ENCODE data around the gene DTX3. TPM values are rescaled to one million over a fixed set of nuclear protein-coding genes. Genes with fewer than 3 reads are reported as not detected.

The DTX3 gene
- total and polyA plus RNA-seq, 7 donors = 3.5 to 9.1 (median 4.5) TPM

DNA sequence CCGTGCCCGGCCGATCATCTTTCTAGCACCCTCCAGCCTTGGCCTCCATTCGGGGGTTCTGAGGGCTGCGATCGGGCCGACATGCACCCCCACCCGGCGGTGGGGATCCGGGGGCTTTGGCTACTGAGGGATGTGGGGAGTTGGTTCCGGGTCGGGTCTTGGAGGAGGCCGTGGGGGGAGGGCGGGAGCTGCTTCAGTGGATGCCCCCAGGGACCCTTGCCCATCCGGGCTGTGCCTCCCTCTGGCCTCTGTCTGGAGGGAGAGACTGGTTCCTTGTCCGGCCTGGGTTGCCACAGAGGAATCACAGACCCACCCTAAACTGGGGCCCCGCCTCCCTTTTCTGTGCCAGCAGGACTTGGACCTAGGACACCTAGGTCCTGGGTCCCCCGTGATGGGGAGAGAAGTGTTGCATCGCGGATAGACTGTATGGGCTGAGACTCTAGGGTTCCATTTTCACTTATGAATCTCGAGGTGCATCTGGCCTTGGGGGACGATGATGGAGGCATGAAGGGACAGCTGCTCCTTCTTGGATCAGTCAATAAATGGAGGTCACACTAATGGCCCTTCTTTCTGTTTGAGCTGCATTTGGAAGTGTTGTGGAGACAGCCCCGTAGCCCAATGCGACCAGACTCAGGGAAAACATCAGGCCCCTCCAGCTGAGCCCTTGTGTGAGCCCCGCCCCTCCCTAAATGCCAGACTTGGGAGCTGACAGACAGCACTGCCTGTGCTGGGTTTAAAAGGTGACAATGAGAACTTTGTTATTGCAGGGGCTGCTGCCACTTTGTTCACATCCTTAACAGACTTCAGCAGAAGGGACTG lies 577 bp downstream of the DTX3 start:
- 5 to 8% (median 7%) methylated on average over 20 to 25 of the region's 25 CpGs for WGBS, 3 donors
- Histone ChIP-seq H3K36me3 (ENCODE audit: insufficient read depth in 1 of 2, low read depth in 1 of 2) (peaks cover 2 to 22% of the 10 kb centered on the region in 2 donors), H3K4me3 (peak overlapping the region; percentile 63), H3K27ac (peak overlapping the region; percentile 64), H3K9me3 (no peaks in the 10 kb centered on the region), H3K4me1 (no peaks in the 10 kb centered on the region), H3K27me3 (ENCODE audit: insufficient read depth in 3 of 3, low read length in 2 of 3) (peaks cover 0 to 41% (median 16%) of the 10 kb centered on the region in 3 donors)
- intact Hi-C loops (cut with DNase I) = no loop called here
- ATAC-seq (peak in 2 of 4 donors; percentile 11 to 21), DNase-seq (peak; percentile 34 to 54)
- TF ChIP-seq, protein P1, sequence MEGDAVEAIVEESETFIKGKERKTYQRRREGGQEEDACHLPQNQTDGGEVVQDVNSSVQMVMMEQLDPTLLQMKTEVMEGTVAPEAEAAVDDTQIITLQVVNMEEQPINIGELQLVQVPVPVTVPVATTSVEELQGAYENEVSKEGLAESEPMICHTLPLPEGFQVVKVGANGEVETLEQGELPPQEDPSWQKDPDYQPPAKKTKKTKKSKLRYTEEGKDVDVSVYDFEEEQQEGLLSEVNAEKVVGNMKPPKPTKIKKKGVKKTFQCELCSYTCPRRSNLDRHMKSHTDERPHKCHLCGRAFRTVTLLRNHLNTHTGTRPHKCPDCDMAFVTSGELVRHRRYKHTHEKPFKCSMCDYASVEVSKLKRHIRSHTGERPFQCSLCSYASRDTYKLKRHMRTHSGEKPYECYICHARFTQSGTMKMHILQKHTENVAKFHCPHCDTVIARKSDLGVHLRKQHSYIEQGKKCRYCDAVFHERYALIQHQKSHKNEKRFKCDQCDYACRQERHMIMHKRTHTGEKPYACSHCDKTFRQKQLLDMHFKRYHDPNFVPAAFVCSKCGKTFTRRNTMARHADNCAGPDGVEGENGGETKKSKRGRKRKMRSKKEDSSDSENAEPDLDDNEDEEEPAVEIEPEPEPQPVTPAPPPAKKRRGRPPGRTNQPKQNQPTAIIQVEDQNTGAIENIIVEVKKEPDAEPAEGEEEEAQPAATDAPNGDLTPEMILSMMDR (IDR thresholded peaks at IDR 0.05) = no peak

DNA sequence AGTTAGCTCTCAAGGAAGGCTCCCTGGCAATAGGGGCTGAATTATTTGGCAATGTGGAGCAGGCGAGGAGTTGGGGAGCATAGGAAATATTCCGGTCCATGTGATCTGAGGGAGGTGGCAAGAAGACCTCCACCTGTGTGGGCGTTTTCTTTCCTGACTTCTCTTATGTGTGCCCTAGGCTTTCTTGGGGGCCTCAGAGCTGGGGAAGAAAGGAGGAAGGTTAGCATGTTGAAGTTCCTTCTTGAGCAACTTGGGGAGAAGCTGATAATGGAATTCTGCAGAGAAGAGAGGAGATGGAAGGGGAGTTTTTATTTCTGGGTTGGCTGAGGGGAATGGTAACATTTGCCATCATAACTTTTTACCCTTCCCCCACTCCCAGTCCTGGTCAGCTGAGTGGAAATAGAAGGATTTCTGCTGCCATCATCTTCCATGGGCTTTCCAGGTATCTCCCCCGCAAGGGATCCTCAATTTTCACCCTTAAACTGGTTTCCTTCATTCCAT lies 1.2 kb downstream of the DTX3 start:
- H3K36me3 ChIP-seq (ENCODE audit: insufficient read depth in 1 of 2, low read depth in 1 of 2) = peaks cover 0 to 15% of the 10 kb centered on the region in 2 donors
- whole genome bisulfite sequencing, 3 donors = 53 to 63% (median 54%) methylated on average over 4 of the region's 4 CpGs
- TF ChIP-seq, protein P1 (IDR thresholded peaks at IDR 0.05) = no peak
- H3K4me1 ChIP-seq = peaks cover 2% of the 10 kb centered on the region
- no peak for DNase-seq
- H3K9me3 ChIP-seq = no peaks in the 10 kb centered on the region
- H3K27ac ChIP-seq = peak overlapping the region; percentile 4
- intact Hi-C loops (cut with DNase I) = no loop called here
- peaks cover 0 to 48% (median 18%) of the 10 kb centered on the region in 3 donors for H3K27me3 ChIP-seq (ENCODE audit: insufficient read depth in 3 of 3, low read length in 2 of 3)
- ATAC-seq = no peak
- H3K4me3 ChIP-seq = peak overlapping the region; percentile 63

DNA sequence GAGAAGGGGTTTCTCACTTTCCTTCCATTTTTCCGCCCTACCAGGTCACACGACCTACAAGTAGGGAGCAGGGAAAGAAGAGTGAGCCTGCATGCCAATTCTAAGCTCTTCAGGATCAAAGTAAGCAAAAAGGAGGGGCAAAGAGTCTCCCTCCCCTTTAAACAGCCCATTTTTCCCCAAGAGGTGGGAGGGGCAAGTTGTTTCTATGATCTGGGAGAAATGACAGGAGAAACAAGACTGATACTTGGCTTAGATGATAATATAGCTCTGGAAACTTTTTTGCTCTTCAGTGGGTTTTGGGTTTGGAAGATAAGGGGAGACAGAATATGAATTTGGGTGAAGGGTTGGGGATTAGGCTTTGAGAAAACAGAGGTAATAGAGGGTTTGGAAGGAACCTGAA lies 1.8 kb downstream of the DTX3 start:
- intact Hi-C loops (cut with DNase I) = no loop called here
- peak overlapping the region; percentile 4 for H3K27ac ChIP-seq
- peaks cover 0 to 53% (median 23%) of the 10 kb centered on the region in 3 donors for H3K27me3 ChIP-seq (ENCODE audit: insufficient read depth in 3 of 3, low read length in 2 of 3)
- no peak for DNase-seq
- peaks cover 5% of the 10 kb centered on the region for H3K4me1 ChIP-seq
- ATAC-seq = no peak
- H3K9me3 ChIP-seq = no peaks in the 10 kb centered on the region
- peak overlapping the region; percentile 63 for H3K4me3 ChIP-seq
- WGBS, 3 donors = 45 to 79% (median 73%) methylated on average over 2 of the region's 2 CpGs
- TF ChIP-seq, protein P1 (IDR thresholded peaks at IDR 0.05) = no peak
- H3K36me3 ChIP-seq (ENCODE audit: insufficient read depth in 1 of 2, low read depth in 1 of 2) = peaks cover 0 to 10% of the 10 kb centered on the region in 2 donors

- no peaks in the 10 kb centered on the region for H3K9me3 ChIP-seq
- 85 to 86% (median 85%) methylated on average over 10 to 11 of the region's 11 CpGs for WGBS, 3 donors
- TF ChIP-seq, protein P1 (IDR thresholded peaks at IDR 0.05) = no peak
- intact Hi-C loops (cut with DNase I) = no loop called here
- H3K27me3 ChIP-seq (ENCODE audit: insufficient read depth in 3 of 3, low read length in 2 of 3) = peaks cover 0 to 56% (median 25%) of the 10 kb centered on the region in 3 donors
- peak in 1 of 2 donors; percentile 30 for DNase-seq
- H3K4me3 ChIP-seq = no peak overlapping the region
- peaks cover 5% of the 10 kb centered on the region for H3K4me1 ChIP-seq
- H3K27ac ChIP-seq = no peak overlapping the region
- H3K36me3 ChIP-seq (ENCODE audit: insufficient read depth in 1 of 2, low read depth in 1 of 2) = peaks cover 0 to 6% of the 10 kb centered on the region in 2 donors
- ATAC-seq = no peak
Measured at GRCh38 chr12:57606821-57607220, 2.2 kb downstream of the DTX3 start.

Data from psoas muscle (tissue), 8 donors.